HG03045 (cell line): ENCODE measurements around the gene RAET1G.

Source experiments
- ATAC-seq: cut with Tn5 transposase; IDR thresholded peaks from one replicate; pipeline ENCODE4 v1.9.1; 2021; ENCODE audit warnings: mild to moderate bottlenecking, moderate library complexity; ENCODE audit not compliant: unreplicated experiment

RAET1G gene

DNA sequence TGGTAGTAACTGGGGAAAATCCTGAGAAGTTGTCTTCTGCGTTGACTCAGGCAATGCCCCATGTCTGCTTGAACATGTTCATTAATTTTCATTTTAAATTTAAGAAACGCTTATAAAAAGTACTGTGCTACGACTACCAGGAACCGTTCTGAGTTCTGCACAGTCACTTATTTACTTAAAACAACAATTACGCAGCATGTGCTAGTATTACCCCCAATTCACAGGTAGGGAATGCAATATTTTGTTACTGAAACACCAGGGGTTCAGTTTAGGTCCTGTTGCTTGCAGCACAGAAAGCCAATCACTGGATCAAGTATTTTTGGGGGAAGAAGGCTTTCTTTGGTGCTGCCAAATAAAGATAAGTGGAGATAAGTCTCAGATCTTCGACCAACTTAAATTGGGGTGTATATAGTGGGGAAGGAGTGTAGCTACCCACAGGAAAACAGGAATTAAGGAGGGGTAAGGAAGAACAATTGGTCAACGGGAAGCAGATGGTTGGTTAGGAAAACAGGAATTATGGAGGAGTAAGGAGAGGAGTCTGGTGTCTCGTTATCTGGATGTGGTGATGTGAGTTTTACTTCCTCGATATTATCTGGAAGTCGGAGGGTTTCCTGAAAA lies 53.5 kb downstream of the RAET1G start:
- no peak for ATAC-seq

DNA sequence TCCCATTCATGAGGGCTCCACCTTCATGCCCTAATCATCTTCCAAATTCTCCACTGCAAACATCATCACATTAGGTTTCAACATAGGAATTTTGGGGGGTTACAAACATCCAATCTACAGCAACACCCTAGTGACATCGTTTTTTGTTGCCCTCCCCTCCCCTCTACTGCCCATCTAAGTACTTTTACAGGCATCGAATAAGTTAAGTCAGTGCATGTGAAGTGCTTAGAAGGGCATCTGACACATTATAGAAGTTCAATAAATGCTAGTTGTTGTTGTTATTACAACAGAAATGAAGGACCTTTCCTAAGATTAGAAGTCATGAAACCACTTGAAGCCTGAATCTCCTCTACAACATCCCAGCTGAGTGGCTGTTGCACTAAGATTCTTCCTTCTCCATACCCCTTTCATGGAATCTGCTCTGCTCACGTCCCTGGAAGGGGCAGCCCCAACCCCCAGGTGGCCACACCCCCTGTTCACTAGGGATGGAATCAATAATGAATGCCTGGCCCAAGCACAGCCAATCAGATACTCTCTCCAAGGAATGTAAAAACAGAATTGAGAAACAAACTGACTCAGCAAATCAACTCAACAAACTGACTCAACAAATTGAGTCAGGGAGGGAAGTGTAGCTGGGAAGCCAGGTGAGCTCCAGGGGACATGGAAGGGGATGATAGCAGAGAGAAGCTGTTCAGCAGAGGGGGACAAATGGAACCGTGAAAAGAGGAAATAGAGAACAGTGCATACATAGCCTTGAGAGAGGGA lies 54.9 kb downstream of the RAET1G start:
- ATAC-seq, result no peak
